Measurements from ENCODE around the gene DSG2. TPM values are rescaled to one million over a fixed set of nuclear protein-coding genes. Genes with fewer than 3 reads are reported as not detected.

The DSG2 gene
- total RNA-seq, 1 donor: 9.0 TPM

- no peak for DNase-seq (ENCODE audit: insufficient read length, low spot score, missing footprints)
- Histone ChIP-seq H4K20me1 (ENCODE audit: insufficient read depth, low read length) (no peaks in the 10 kb centered on the region), H3K4me3 (ENCODE audit: insufficient read depth, low read length) (no peak overlapping the region), H2AFZ (ENCODE audit: low read length) (no peak overlapping the region), H3K36me3 (ENCODE audit: insufficient read depth, low read length) (no peaks in the 10 kb centered on the region), H3K79me2 (ENCODE audit: insufficient read depth, low read length) (no peaks in the 10 kb centered on the region), H3K4me2 (ENCODE audit: insufficient read depth, low read length) (no peak overlapping the region), H3K27me3 (ENCODE audit: insufficient read depth, low read length) (no peaks in the 10 kb centered on the region), H3K4me1 (ENCODE audit: insufficient read depth, low read length) (no peaks in the 10 kb centered on the region), H3K9me3 (ENCODE audit: low read depth, low read length) (no peaks in the 10 kb centered on the region), H3K27ac (ENCODE audit: low read depth, low read length) (no peak overlapping the region)
- no peak for TF ChIP-seq CTCF (IDR thresholded peaks at IDR 0.05; ENCODE audit: extremely low read depth, low read depth, low read length)
Observed at GRCh38 chr18:31549416-31549815, 51.4 kb downstream of the DSG2 start.

GRCh38 chr18:31551883-31552282, 53.9 kb downstream of the DSG2 start:
- H3K4me1 ChIP-seq (ENCODE audit: insufficient read depth, low read length): no peaks in the 10 kb centered on the region
- H3K27ac ChIP-seq (ENCODE audit: low read depth, low read length): no peak overlapping the region
- no peak for DNase-seq (ENCODE audit: insufficient read length, low spot score, missing footprints)
- no peaks in the 10 kb centered on the region for H3K9me3 ChIP-seq (ENCODE audit: low read depth, low read length)
- no peaks in the 10 kb centered on the region for H3K79me2 ChIP-seq (ENCODE audit: insufficient read depth, low read length)
- no peaks in the 10 kb centered on the region for H3K27me3 ChIP-seq (ENCODE audit: insufficient read depth, low read length)
- H3K4me3 ChIP-seq (ENCODE audit: insufficient read depth, low read length): no peak overlapping the region
- no peaks in the 10 kb centered on the region for H3K36me3 ChIP-seq (ENCODE audit: insufficient read depth, low read length)
- TF ChIP-seq CTCF (IDR thresholded peaks at IDR 0.05; ENCODE audit: extremely low read depth, low read depth, low read length): no peak
- no peaks in the 10 kb centered on the region for H4K20me1 ChIP-seq (ENCODE audit: insufficient read depth, low read length)
- no peak overlapping the region for H2AFZ ChIP-seq (ENCODE audit: low read length)
- H3K4me2 ChIP-seq (ENCODE audit: insufficient read depth, low read length): no peak overlapping the region

GRCh38 chr18:31553800-31554199, 55.8 kb downstream of the DSG2 start:
- TF ChIP-seq CTCF (IDR thresholded peaks at IDR 0.05; ENCODE audit: extremely low read depth, low read depth, low read length): peak; percentile 19
- Histone ChIP-seq H3K4me2 (ENCODE audit: insufficient read depth, low read length) (no peak overlapping the region), H3K36me3 (ENCODE audit: insufficient read depth, low read length) (no peaks in the 10 kb centered on the region), H3K9me3 (ENCODE audit: low read depth, low read length) (no peaks in the 10 kb centered on the region), H3K27ac (ENCODE audit: low read depth, low read length) (no peak overlapping the region), H3K4me1 (ENCODE audit: insufficient read depth, low read length) (no peaks in the 10 kb centered on the region), H2AFZ (ENCODE audit: low read length) (no peak overlapping the region), H3K79me2 (ENCODE audit: insufficient read depth, low read length) (no peaks in the 10 kb centered on the region), H4K20me1 (ENCODE audit: insufficient read depth, low read length) (no peaks in the 10 kb centered on the region), H3K4me3 (ENCODE audit: insufficient read depth, low read length) (no peak overlapping the region), H3K27me3 (ENCODE audit: insufficient read depth, low read length) (no peaks in the 10 kb centered on the region)
- DNase-seq (ENCODE audit: insufficient read length, low spot score, missing footprints): no peak

- Histone ChIP-seq H3K27me3 (ENCODE audit: insufficient read depth, low read length) (no peaks in the 10 kb centered on the region), H3K9me3 (ENCODE audit: low read depth, low read length) (no peaks in the 10 kb centered on the region), H3K4me1 (ENCODE audit: insufficient read depth, low read length) (no peaks in the 10 kb centered on the region), H2AFZ (ENCODE audit: low read length) (no peak overlapping the region), H3K4me2 (ENCODE audit: insufficient read depth, low read length) (no peak overlapping the region), H3K79me2 (ENCODE audit: insufficient read depth, low read length) (no peaks in the 10 kb centered on the region), H4K20me1 (ENCODE audit: insufficient read depth, low read length) (no peaks in the 10 kb centered on the region), H3K36me3 (ENCODE audit: insufficient read depth, low read length) (no peaks in the 10 kb centered on the region), H3K4me3 (ENCODE audit: insufficient read depth, low read length) (no peak overlapping the region), H3K27ac (ENCODE audit: low read depth, low read length) (no peak overlapping the region)
- no peak for DNase-seq (ENCODE audit: insufficient read length, low spot score, missing footprints)
- no peak for TF ChIP-seq CTCF (IDR thresholded peaks at IDR 0.05; ENCODE audit: extremely low read depth, low read depth, low read length)
Observed at GRCh38 chr18:31554776-31555175, 56.8 kb downstream of the DSG2 start.
